ENCODE measurements around the gene DTNA.
A peak's percentile ranks its signal among the peaks of the same experiment; 100 is the strongest.

The DTNA gene

GRCh38 chr18:34926683-34927082 is 216.6 kb downstream of the DTNA start:
- Histone ChIP-seq H3K4me3 (ENCODE audit: low read length) (no peak overlapping the region), H3K36me3 (ENCODE audit: control insufficient read depth, insufficient read depth, low read length, severe bottlenecking) (no peaks in the 10 kb centered on the region), H3K9ac (ENCODE audit: low read length) (no peak overlapping the region), H3K9me3 (ENCODE audit: control insufficient read depth, low read length) (no peaks in the 10 kb centered on the region), H3K27me3 (replicated peaks; ENCODE audit: control insufficient read depth, insufficient read depth, low read length) (no peaks in the 10 kb centered on the region), H3K4me1 (ENCODE audit: control insufficient read depth, insufficient read depth, low read length) (peaks cover 23% of the 10 kb centered on the region)
- DNase-seq (ENCODE audit: low read depth): no peak

GRCh38 chr18:34928088-34928753 is 218.1 kb downstream of the DTNA start:
- Histone ChIP-seq H3K9me3 (ENCODE audit: control insufficient read depth, low read length) (no peaks in the 10 kb centered on the region), H3K4me1 (ENCODE audit: control insufficient read depth, insufficient read depth, low read length) (peaks cover 18% of the 10 kb centered on the region), H3K27me3 (replicated peaks; ENCODE audit: control insufficient read depth, insufficient read depth, low read length) (no peaks in the 10 kb centered on the region), H3K4me3 (ENCODE audit: low read length) (no peak overlapping the region), H3K9ac (ENCODE audit: low read length) (no peak overlapping the region), H3K36me3 (ENCODE audit: control insufficient read depth, insufficient read depth, low read length, severe bottlenecking) (no peaks in the 10 kb centered on the region)
- DNase-seq (ENCODE audit: low read depth): no peak

GRCh38 chr18:34928754-34929335 is 218.7 kb downstream of the DTNA start:
- Histone ChIP-seq H3K27me3 (replicated peaks; ENCODE audit: control insufficient read depth, insufficient read depth, low read length) (no peaks in the 10 kb centered on the region), H3K4me1 (ENCODE audit: control insufficient read depth, insufficient read depth, low read length) (peaks cover 18% of the 10 kb centered on the region), H3K9me3 (ENCODE audit: control insufficient read depth, low read length) (no peaks in the 10 kb centered on the region), H3K9ac (ENCODE audit: low read length) (no peak overlapping the region), H3K4me3 (ENCODE audit: low read length) (no peak overlapping the region), H3K36me3 (ENCODE audit: control insufficient read depth, insufficient read depth, low read length, severe bottlenecking) (no peaks in the 10 kb centered on the region)
- DNase-seq (ENCODE audit: low read depth): no peak

- H3K36me3 ChIP-seq (ENCODE audit: control insufficient read depth, insufficient read depth, low read length, severe bottlenecking): no peaks in the 10 kb centered on the region
- DNase-seq (ENCODE audit: low read depth): peak; percentile 77
- H3K9ac ChIP-seq (ENCODE audit: low read length): no peak overlapping the region
- H3K4me3 ChIP-seq (ENCODE audit: low read length): no peak overlapping the region
- H3K4me1 ChIP-seq (ENCODE audit: control insufficient read depth, insufficient read depth, low read length): peaks cover 18% of the 10 kb centered on the region
- H3K9me3 ChIP-seq (ENCODE audit: control insufficient read depth, low read length): no peaks in the 10 kb centered on the region
- H3K27me3 ChIP-seq (replicated peaks; ENCODE audit: control insufficient read depth, insufficient read depth, low read length): no peaks in the 10 kb centered on the region
Measured at GRCh38 chr18:34929336-34929780, 219.3 kb downstream of the DTNA start.

- H3K4me1 ChIP-seq (ENCODE audit: control insufficient read depth, insufficient read depth, low read length): peaks cover 11% of the 10 kb centered on the region
- no peaks in the 10 kb centered on the region for H3K36me3 ChIP-seq (ENCODE audit: control insufficient read depth, insufficient read depth, low read length, severe bottlenecking)
- H3K4me3 ChIP-seq (ENCODE audit: low read length): no peak overlapping the region
- no peak overlapping the region for H3K9ac ChIP-seq (ENCODE audit: low read length)
- H3K27me3 ChIP-seq (replicated peaks; ENCODE audit: control insufficient read depth, insufficient read depth, low read length): no peaks in the 10 kb centered on the region
- no peak for DNase-seq (ENCODE audit: low read depth)
- no peaks in the 10 kb centered on the region for H3K9me3 ChIP-seq (ENCODE audit: control insufficient read depth, low read length)
Measured at GRCh38 chr18:34932363-34932762, 222.3 kb downstream of the DTNA start.

GRCh38 chr18:34932792-34933466 is 222.8 kb downstream of the DTNA start:
- Histone ChIP-seq H3K4me1 (ENCODE audit: control insufficient read depth, insufficient read depth, low read length) (peaks cover 11% of the 10 kb centered on the region), H3K36me3 (ENCODE audit: control insufficient read depth, insufficient read depth, low read length, severe bottlenecking) (no peaks in the 10 kb centered on the region), H3K9me3 (ENCODE audit: control insufficient read depth, low read length) (no peaks in the 10 kb centered on the region), H3K9ac (ENCODE audit: low read length) (no peak overlapping the region), H3K27me3 (replicated peaks; ENCODE audit: control insufficient read depth, insufficient read depth, low read length) (no peaks in the 10 kb centered on the region), H3K4me3 (ENCODE audit: low read length) (no peak overlapping the region)
- DNase-seq (ENCODE audit: low read depth): no peak

- H3K4me1 ChIP-seq (ENCODE audit: control insufficient read depth, insufficient read depth, low read length): peaks cover 8% of the 10 kb centered on the region
- H3K36me3 ChIP-seq (ENCODE audit: control insufficient read depth, insufficient read depth, low read length, severe bottlenecking): no peaks in the 10 kb centered on the region
Measured at GRCh38 chr18:34933909-34934661, 224.0 kb downstream of the DTNA start.

GRCh38 chr18:34936772-34937171 is 226.7 kb downstream of the DTNA start:
- Histone ChIP-seq H3K36me3 (ENCODE audit: control insufficient read depth, insufficient read depth, low read length, severe bottlenecking) (no peaks in the 10 kb centered on the region), H3K4me1 (ENCODE audit: control insufficient read depth, insufficient read depth, low read length) (no peaks in the 10 kb centered on the region), H3K9me3 (ENCODE audit: control insufficient read depth, low read length) (no peaks in the 10 kb centered on the region), H3K27me3 (replicated peaks; ENCODE audit: control insufficient read depth, insufficient read depth, low read length) (no peaks in the 10 kb centered on the region), H3K4me3 (ENCODE audit: low read length) (no peak overlapping the region), H3K9ac (ENCODE audit: low read length) (no peak overlapping the region)
- DNase-seq (ENCODE audit: low read depth): no peak

More at GRCh38 chr18:34933909-34934661, 224.0 kb downstream of the DTNA start:
- H3K9me3 ChIP-seq (ENCODE audit: control insufficient read depth, low read length): no peaks in the 10 kb centered on the region
- H3K4me3 ChIP-seq (ENCODE audit: low read length): no peak overlapping the region
- H3K9ac ChIP-seq (ENCODE audit: low read length): no peak overlapping the region
- no peaks in the 10 kb centered on the region for H3K27me3 ChIP-seq (replicated peaks; ENCODE audit: control insufficient read depth, insufficient read depth, low read length)
- DNase-seq (ENCODE audit: low read depth): no peak

- H3K27me3 ChIP-seq (replicated peaks; ENCODE audit: control insufficient read depth, insufficient read depth, low read length): no peaks in the 10 kb centered on the region
- H3K9me3 ChIP-seq (ENCODE audit: control insufficient read depth, low read length): no peaks in the 10 kb centered on the region
- DNase-seq (ENCODE audit: low read depth): no peak
- H3K36me3 ChIP-seq (ENCODE audit: control insufficient read depth, insufficient read depth, low read length, severe bottlenecking): no peaks in the 10 kb centered on the region
- no peak overlapping the region for H3K9ac ChIP-seq (ENCODE audit: low read length)
- no peaks in the 10 kb centered on the region for H3K4me1 ChIP-seq (ENCODE audit: control insufficient read depth, insufficient read depth, low read length)
- H3K4me3 ChIP-seq (ENCODE audit: low read length): no peak overlapping the region
Measured at GRCh38 chr18:34938090-34938489, 228.0 kb downstream of the DTNA start.

Data from adipocyte (in vitro differentiated cells).